Measurements from ENCODE around the gene TPSG1. TPM values are rescaled to one million over a fixed set of nuclear protein-coding genes. Genes with fewer than 3 reads are reported as not detected.

The TPSG1 gene
- total RNA-seq, 1 donor from 2014 or later = not detected

DNA sequence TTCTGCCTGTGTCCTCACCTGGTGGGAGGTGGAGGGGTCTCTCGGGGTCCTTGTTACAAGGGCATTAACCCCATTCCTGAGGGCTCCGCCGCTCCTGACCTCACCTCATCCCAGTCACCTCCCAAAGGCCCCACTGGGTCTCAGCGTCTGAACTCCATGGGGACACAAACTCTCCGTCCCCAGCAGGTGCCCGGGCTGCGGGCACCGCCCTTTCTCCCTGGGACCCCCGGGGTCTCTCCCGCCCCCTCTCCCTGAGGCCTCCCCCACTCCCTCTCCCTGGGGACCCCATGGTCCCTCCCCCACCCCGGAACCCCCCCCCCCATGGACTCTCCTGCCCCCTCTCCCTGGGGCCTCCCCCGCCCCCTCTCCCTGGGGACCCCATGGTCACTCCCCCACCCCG is 47.3 kb downstream of the TPSG1 start:
- no peak for DNase-seq (ENCODE audit: low read depth in 2 of 2)

DNA sequence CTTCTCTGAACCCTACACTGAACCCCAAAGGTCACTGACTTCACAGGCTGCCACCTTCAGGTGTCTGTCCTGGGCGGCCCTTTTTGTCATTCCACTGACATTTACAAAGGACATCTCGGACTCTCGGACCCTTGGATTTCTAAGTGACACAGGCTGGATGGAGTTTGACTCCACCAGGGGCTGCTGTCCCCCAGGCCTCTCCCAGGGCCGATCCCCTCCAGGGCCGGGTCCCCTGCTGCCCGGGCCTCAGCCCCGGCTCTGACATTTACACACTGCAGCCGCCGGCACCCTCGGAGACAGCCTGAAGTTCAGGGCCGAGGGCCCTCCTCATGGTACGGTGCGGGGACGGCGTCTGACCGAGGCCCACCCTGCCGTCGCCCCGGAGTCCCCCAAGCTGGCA is 48.0 kb downstream of the TPSG1 start:
- no peak for DNase-seq (ENCODE audit: low read depth in 2 of 2)

GRCh38 chr16:1176280-1176897 is 48.7 kb downstream of the TPSG1 start:
- no peak for DNase-seq (ENCODE audit: low read depth in 2 of 2)

GRCh38 chr16:1175566-1176279 is 49.3 kb downstream of the TPSG1 start:
- no peak for DNase-seq (ENCODE audit: low read depth in 2 of 2)

GRCh38 chr16:1174477-1175357 is 50.4 kb downstream of the TPSG1 start:
- DNase-seq (ENCODE audit: low read depth in 2 of 2) = no peak

DNA sequence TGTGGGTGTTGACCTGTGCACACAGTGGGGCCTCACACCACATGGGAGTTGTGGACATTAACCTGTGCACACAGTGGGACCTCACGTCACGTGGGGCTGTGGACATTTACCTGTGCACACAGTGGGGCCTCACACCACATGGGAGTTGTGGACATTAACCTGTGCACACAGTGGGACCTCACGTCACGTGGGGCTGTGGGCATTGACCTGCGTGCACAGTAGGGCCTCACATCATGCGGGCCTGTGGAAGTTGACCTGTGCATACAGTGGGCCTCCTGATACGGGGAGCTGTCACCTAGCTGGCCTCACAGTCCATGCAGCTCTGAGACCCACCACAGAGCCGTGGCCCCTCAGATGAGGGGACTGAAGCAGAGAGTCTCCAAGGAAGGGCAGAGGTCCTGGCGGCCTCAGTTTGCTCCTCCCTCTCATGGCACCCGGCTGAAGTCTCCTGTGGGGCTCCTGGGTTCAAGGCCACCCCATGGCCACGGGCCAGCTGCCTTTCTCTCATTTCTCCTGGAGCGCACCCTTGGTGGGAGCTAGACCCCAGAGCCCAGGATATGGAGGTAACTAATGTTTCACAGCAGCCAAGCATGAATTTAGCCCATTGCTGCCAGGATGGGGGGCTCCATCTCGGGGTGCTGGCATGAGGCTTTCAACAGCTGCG is 51.1 kb downstream of the TPSG1 start:
- no peak for DNase-seq (ENCODE audit: low read depth in 2 of 2)

GRCh38 chr16:1172651-1173050 is 52.4 kb downstream of the TPSG1 start:
- DNase-seq (ENCODE audit: low read depth in 2 of 2) = no peak

DNA sequence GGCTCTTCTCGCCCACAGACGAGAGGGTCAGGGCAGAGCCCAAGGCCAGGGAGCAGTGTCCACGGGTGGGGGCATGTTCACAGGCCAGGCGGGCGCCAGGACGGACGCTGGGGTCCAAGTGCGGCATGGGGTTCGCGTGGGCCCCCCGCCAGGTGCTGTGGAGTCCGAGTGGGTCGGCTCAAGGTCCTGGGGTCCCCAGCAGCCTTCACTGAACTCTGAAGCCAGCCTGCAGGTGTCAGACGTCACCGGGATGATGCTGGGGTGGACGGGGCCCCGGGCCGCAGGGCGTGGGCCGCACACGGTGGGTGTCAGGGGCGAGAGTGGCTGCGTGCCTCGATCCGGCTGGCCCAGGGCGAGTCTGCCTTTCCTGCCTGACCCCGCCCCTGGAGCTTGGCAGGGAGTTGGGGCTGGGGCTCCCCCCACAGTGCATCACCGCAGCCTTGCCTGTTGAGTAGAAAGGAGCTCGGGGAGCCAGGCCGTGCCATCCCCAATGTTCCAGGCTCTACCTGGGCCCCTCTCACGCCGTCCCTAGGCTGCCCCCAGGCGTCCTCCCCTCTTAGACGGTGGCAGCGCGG is 53.1 kb downstream of the TPSG1 start:
- no peak for DNase-seq (ENCODE audit: low read depth in 2 of 2)

Other genes starting within 250 kb of the TPSG1 start
- gene SOX8, start 243.5 kb downstream of the TPSG1 start, total RNA-seq = 0.26 and 0.51 TPM in 2 replicates
- gene SSTR5, start 152.5 kb downstream of the TPSG1 start, total RNA-seq = 0.13 and 0.38 TPM in 2 replicates
- gene C1QTNF8, start 129.0 kb downstream of the TPSG1 start, total RNA-seq = not detected in 2 replicates
- gene CACNA1H, start 72.2 kb downstream of the TPSG1 start, total RNA-seq = under 0.01 TPM in 2 replicates
- not detected in 2 replicates for gene TPSB2, start 4.9 kb upstream of the TPSG1 start, total RNA-seq
- gene TPSAB1, start 15.4 kb upstream of the TPSG1 start, total RNA-seq = not detected in 2 replicates
- gene TPSD1, start 30.8 kb upstream of the TPSG1 start, total RNA-seq = not detected in 2 replicates
- gene UBE2I, start 84.4 kb upstream of the TPSG1 start, total RNA-seq = 34.1 and 40.1 TPM in 2 replicates
- 0.64 and 1.6 TPM in 2 replicates for gene BAIAP3, start 108.4 kb upstream of the TPSG1 start, total RNA-seq
- gene TSR3, start 126.6 kb upstream of the TPSG1 start, total RNA-seq = 53.7 and 58.4 TPM in 2 replicates
- gene GNPTG, start 126.7 kb upstream of the TPSG1 start, total RNA-seq = 16.8 and 36.2 TPM in 2 replicates
- gene UNKL, start 189.4 kb upstream of the TPSG1 start, total RNA-seq = 5.3 and 9.1 TPM in 2 replicates
- gene UQCC4, start 195.5 kb upstream of the TPSG1 start, total RNA-seq = 16.8 and 16.9 TPM in 2 replicates
- gene PERCC1, start 205.8 kb upstream of the TPSG1 start, total RNA-seq = not detected in 2 replicates
- 0.13 TPM in 2 replicates for gene CCDC154, start 219.3 kb upstream of the TPSG1 start, total RNA-seq
- gene CLCN7, start 249.8 kb upstream of the TPSG1 start, total RNA-seq = 56.9 and 131 TPM in 2 replicates